CD4-positive, alpha-beta T cell treated with Interleukin-10 for 1 hour (primary cell): Measurements from ENCODE around the gene MRPS34.

ENCODE experiments used
- DNase-seq: peaks from one replicate; pipeline ENCODE4 v3.0.0-alpha.2; 2020

The MRPS34 gene

GRCh38 chr16:1780677-1781072 lies 7.7 kb upstream of the MRPS34 start:
- no peak for DNase-seq

GRCh38 chr16:1779741-1780676 lies 7.1 kb upstream of the MRPS34 start:
- DNase-seq: no peak

- no peak for DNase-seq
Observed at GRCh38 chr16:1779234-1779701, 6.3 kb upstream of the MRPS34 start.

GRCh38 chr16:1778200-1779179 lies 5.6 kb upstream of the MRPS34 start:
- DNase-seq: no peak

- no peak for DNase-seq
Observed at GRCh38 chr16:1777375-1778199, 4.7 kb upstream of the MRPS34 start.

- no peak for DNase-seq
Observed at GRCh38 chr16:1776991-1777374, 4.0 kb upstream of the MRPS34 start.

- no peak for DNase-seq
Observed at GRCh38 chr16:1776672-1776955, 3.7 kb upstream of the MRPS34 start.

- no peak for DNase-seq
Observed at GRCh38 chr16:1775846-1776671, 3.1 kb upstream of the MRPS34 start.

- DNase-seq: no peak
Observed at GRCh38 chr16:1775006-1775845, 2.3 kb upstream of the MRPS34 start.

- DNase-seq: no peak
Observed at GRCh38 chr16:1774448-1774780, 1.5 kb upstream of the MRPS34 start.

- DNase-seq: no peak
Observed at GRCh38 chr16:1773703-1774447, 941 bp upstream of the MRPS34 start.

GRCh38 chr16:1772362-1772907 lies 499 bp downstream of the MRPS34 start, which contains the start of gene EME2:
EME2 (plus strand) TSS chr16:1772810; CDS start chr16:1773228, 418 bp downstream.
- DNase-seq: peak; percentile 35

GRCh38 chr16:1771864-1772361 lies 1.0 kb downstream of the MRPS34 start:
- DNase-seq: no peak

- DNase-seq: peak; percentile 75
Observed at GRCh38 chr16:1771188-1771863, 1.6 kb downstream of the MRPS34 start, which contains the start of gene NME3. NME3 (minus strand) TSS chr16:1771543; CDS start chr16:1771534, 9 bp downstream.

- DNase-seq: peak; percentile 67
Observed at GRCh38 chr16:1770328-1771187, 2.4 kb downstream of the MRPS34 start.

- DNase-seq: no peak
Observed at GRCh38 chr16:1769402-1770300, 3.3 kb downstream of the MRPS34 start.
